Right atrium auricular region (tissue), 2 donors: ENCODE data around the gene ZNF385B. TPM values are rescaled to one million over a fixed set of nuclear protein-coding genes. Genes with fewer than 3 reads are reported as not detected.

ENCODE experiments used
- DNase-seq: peaks from one replicate; pipeline ENCODE4 v3.0.0-alpha.2; 2019; ENCODE audit warnings: low spot score
- H3K27ac ChIP-seq, 2 donors: fragments of 200-600 bp; sonication (generic); 1 replicate in 1 of 2; 2 replicates in 1 of 2; pipeline ENCODE4 v1.5.1; 2016 to 2019
- H3K27me3 ChIP-seq, 2 donors: fragments of 200-600 bp; sonication (generic); one replicate each; pipeline versions ENCODE4 v1.5.1 to v1.6.0; 2017 to 2019
- H3K36me3 ChIP-seq: fragments of 200-600 bp; sonication (generic); one replicate; pipeline ENCODE4 v1.5.1; 2016
- H3K4me1 ChIP-seq, 2 donors: fragments of 200-600 bp; sonication (generic); one replicate each; pipeline versions ENCODE4 v1.5.1 to v1.6.0; 2017 to 2019
- H3K4me3 ChIP-seq, 2 donors: fragments of 200-600 bp; sonication (generic); 1 replicate in 1 of 2; 2 replicates in 1 of 2; pipeline ENCODE4 v1.5.1; 2017 to 2019; ENCODE audit warnings: mild to moderate bottlenecking in 1 of 2, moderate library complexity in 1 of 2
- H3K9me3 ChIP-seq, 2 donors: fragments of 200-600 bp; sonication (generic); one replicate each; pipeline ENCODE4 v1.5.1; 2019
- total RNA-seq, 2 donors: library from RNA; depleted of rRNA; stranded (reverse); fragments of >200 nt; gene quantifications; one replicate each; pipeline ENCODE4 v1.1.0, GENCODE V29; 2016
- TF ChIP-seq, protein P1 (sequence below), 2 donors: fragments of 200-600 bp; sonication (generic); IDR thresholded peaks; one replicate each; pipeline ENCODE4 v1.5.1; 2019; ENCODE audit warnings: antibody characterized with exemption in 2 of 2

ZNF385B gene
- total RNA-seq, 2 donors from 2014 or later: 23.2 to 33.3 TPM

DNA sequence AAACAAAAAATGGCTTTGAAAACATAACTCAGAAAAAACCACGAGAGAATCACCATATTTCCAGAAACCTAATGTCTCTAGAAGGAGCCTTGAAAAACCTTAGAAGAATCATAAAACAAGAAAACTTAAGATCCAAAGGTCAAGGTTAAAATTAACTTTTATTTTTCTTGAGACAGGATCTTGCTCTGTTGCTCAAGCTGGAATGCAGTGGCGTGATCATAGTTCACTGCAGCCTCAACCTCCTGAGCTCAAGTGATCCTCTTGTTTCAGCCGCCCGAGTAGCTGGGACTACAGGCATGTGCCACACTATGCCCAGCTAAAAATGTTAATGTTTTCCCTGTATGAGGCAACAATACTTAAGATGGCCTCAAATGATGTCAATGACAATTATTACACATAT, 342.6 kb downstream of the ZNF385B start:
- TF ChIP-seq, protein P1, sequence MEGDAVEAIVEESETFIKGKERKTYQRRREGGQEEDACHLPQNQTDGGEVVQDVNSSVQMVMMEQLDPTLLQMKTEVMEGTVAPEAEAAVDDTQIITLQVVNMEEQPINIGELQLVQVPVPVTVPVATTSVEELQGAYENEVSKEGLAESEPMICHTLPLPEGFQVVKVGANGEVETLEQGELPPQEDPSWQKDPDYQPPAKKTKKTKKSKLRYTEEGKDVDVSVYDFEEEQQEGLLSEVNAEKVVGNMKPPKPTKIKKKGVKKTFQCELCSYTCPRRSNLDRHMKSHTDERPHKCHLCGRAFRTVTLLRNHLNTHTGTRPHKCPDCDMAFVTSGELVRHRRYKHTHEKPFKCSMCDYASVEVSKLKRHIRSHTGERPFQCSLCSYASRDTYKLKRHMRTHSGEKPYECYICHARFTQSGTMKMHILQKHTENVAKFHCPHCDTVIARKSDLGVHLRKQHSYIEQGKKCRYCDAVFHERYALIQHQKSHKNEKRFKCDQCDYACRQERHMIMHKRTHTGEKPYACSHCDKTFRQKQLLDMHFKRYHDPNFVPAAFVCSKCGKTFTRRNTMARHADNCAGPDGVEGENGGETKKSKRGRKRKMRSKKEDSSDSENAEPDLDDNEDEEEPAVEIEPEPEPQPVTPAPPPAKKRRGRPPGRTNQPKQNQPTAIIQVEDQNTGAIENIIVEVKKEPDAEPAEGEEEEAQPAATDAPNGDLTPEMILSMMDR (IDR thresholded peaks at IDR 0.05): no peak
- no peak for DNase-seq
- Histone ChIP-seq H3K4me1 (no peaks in the 10 kb centered on the region), H3K36me3 (no peaks in the 10 kb centered on the region), H3K27ac (no peak overlapping the region), H3K9me3 (no peaks in the 10 kb centered on the region), H3K4me3 (no peak overlapping the region), H3K27me3 (no peaks in the 10 kb centered on the region)

- DNase-seq: no peak
- Histone ChIP-seq H3K27ac (no peak overlapping the region), H3K36me3 (no peaks in the 10 kb centered on the region), H3K27me3 (no peaks in the 10 kb centered on the region), H3K4me3 (no peak overlapping the region), H3K4me1 (no peaks in the 10 kb centered on the region), H3K9me3 (no peaks in the 10 kb centered on the region)
- TF ChIP-seq, protein P1 (IDR thresholded peaks at IDR 0.05): no peak
These were observed 348.2 kb downstream of the ZNF385B start for GRCh38 chr2:179513181-179513580.

- no peaks in the 10 kb centered on the region for H3K27me3 ChIP-seq
- no peaks in the 10 kb centered on the region for H3K36me3 ChIP-seq
- no peaks in the 10 kb centered on the region for H3K9me3 ChIP-seq
- no peak overlapping the region for H3K4me3 ChIP-seq
- TF ChIP-seq, protein P1 (IDR thresholded peaks at IDR 0.05): no peak
- no peaks in the 10 kb centered on the region for H3K4me1 ChIP-seq
- H3K27ac ChIP-seq: no peak overlapping the region
- no peak for DNase-seq
These were observed 349.0 kb downstream of the ZNF385B start for GRCh38 chr2:179512281-179513035.

DNA sequence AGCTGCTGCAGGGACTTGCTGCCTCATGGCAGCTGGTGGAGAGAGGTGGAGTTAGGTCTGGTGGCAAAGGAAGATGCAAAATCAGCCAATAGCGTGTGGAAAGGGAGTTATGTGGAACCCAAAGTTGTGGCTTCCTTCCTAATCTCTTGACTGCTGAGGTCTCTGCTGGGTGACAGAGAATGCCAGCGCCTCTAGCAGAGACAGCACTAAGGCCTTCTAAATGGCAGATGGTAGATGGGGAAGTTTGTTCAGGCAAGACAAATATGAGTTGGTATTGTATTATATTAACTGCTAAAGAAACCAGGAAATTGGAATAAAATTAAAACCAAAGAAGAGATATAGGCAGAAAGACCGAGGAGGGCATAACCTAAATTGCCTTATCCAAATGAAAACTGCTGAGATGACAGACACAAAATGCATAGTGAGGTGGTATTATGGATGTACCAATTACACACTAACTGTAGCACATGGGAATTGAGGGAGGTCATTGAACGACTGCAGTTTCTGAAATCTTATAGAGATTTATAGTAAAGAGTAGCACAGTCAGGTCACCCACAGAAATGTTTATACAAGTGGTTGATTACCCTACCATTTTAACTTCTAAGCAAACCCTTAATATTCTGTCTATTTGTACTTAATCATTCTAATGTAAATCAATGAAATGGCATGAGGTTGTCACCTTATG, 350.2 kb downstream of the ZNF385B start:
- no peaks in the 10 kb centered on the region for H3K4me1 ChIP-seq
- H3K27me3 ChIP-seq: no peaks in the 10 kb centered on the region
- H3K27ac ChIP-seq: no peak overlapping the region
- H3K4me3 ChIP-seq: no peak overlapping the region
- TF ChIP-seq, protein P1 (IDR thresholded peaks at IDR 0.05): no peak
- H3K9me3 ChIP-seq: no peaks in the 10 kb centered on the region
- DNase-seq: no peak
- no peaks in the 10 kb centered on the region for H3K36me3 ChIP-seq

GRCh38 chr2:179495315-179495714, 366.1 kb downstream of the ZNF385B start:
- Histone ChIP-seq H3K27ac (no peak overlapping the region), H3K27me3 (no peaks in the 10 kb centered on the region), H3K9me3 (peaks cover 0 to 10% of the 10 kb centered on the region in 2 donors), H3K4me1 (no peaks in the 10 kb centered on the region), H3K36me3 (no peaks in the 10 kb centered on the region), H3K4me3 (no peak overlapping the region)
- TF ChIP-seq, protein P1 (IDR thresholded peaks at IDR 0.05): no peak
- DNase-seq: no peak
